Thymus (tissue), 11 donors: ENCODE measurements around the gene LEUTX. TPM values are rescaled to one million over a fixed set of nuclear protein-coding genes. Genes with fewer than 3 reads are reported as not detected.

Experiments used
- DNase-seq, 9 donors: peaks; one replicate each; pipeline ENCODE4 v3.0.0-alpha.2; 2013; ENCODE audit warnings: low spot score in 9 of 9, low read depth in 6 of 9, missing footprints in 1 of 9
- H3K27ac ChIP-seq, 2 donors: one replicate each; pipeline ENCODE4 v1.5.1; 2013; ENCODE audit warnings: control low read depth in 1 of 2, low read depth in 1 of 2, low read length in 1 of 2, mild to moderate bottlenecking in 1 of 2, moderate library complexity in 1 of 2
- H3K27me3 ChIP-seq, 2 donors: one replicate each; pipeline ENCODE4 v1.5.1; 2013; ENCODE audit warnings: low read length in 1 of 2; ENCODE audit not compliant: control insufficient read depth in 2 of 2, insufficient read depth in 1 of 2
- H3K36me3 ChIP-seq, 2 donors: one replicate each; pipeline ENCODE4 v1.5.1; 2013; ENCODE audit warnings: low read length in 1 of 2, mild to moderate bottlenecking in 1 of 2, moderate library complexity in 1 of 2; ENCODE audit not compliant: control insufficient read depth in 2 of 2, insufficient read depth in 2 of 2
- H3K4me1 ChIP-seq, 2 donors: one replicate each; pipeline ENCODE4 v1.5.1; 2013; ENCODE audit warnings: low read length in 2 of 2; ENCODE audit not compliant: control insufficient read depth in 2 of 2, insufficient read depth in 2 of 2
- H3K4me3 ChIP-seq, 2 donors: one replicate each; pipeline ENCODE4 v1.5.1; 2013; ENCODE audit warnings: low read length in 2 of 2, control low read depth in 1 of 2, mild to moderate bottlenecking in 1 of 2
- H3K9me3 ChIP-seq, 2 donors: one replicate each; pipeline ENCODE4 v1.5.1; 2013; ENCODE audit warnings: low read length in 1 of 2, mild to moderate bottlenecking in 1 of 2; ENCODE audit not compliant: control insufficient read depth in 2 of 2, insufficient read depth in 1 of 2
- WGBS: extraction: QIAGEN DNeasy Blood & Tissue Kit; methylation state at CpG from one replicate; pipeline ENCODE4 v1.1.7; 2013; 5-methylcytosine and 5-hydroxymethylcytosine counted together
- polyA plus RNA-seq: library from polyadenylated mRNA; stranded (reverse); fragments of 200-250 nt; gene quantifications from one replicate; pipeline ENCODE4 v1.2.3, GENCODE V29; 2013
- total RNA-seq: library from RNA; stranded (reverse); fragments of 120-200 nt; gene quantifications from one replicate; pipeline ENCODE4 v1.2.4, GENCODE V29; 2013
- donor health status: healthy.

The LEUTX gene
- total and polyA plus RNA-seq, 2 donors, result 0.09 to 0.46 TPM

GRCh38 chr19:39740395-39740794, 38.3 kb upstream of the LEUTX start:
- no peak for DNase-seq
- no peaks in the 10 kb centered on the region for H3K36me3 ChIP-seq
- H3K27me3 ChIP-seq, result peaks cover 0 to 2% of the 10 kb centered on the region in 2 donors
- H3K27ac ChIP-seq, result no peak overlapping the region
- no peak overlapping the region for H3K4me3 ChIP-seq
- H3K4me1 ChIP-seq, result no peaks in the 10 kb centered on the region
- no peaks in the 10 kb centered on the region for H3K9me3 ChIP-seq
- 99% methylated on average over 1 of the region's 1 CpG for WGBS

DNA sequence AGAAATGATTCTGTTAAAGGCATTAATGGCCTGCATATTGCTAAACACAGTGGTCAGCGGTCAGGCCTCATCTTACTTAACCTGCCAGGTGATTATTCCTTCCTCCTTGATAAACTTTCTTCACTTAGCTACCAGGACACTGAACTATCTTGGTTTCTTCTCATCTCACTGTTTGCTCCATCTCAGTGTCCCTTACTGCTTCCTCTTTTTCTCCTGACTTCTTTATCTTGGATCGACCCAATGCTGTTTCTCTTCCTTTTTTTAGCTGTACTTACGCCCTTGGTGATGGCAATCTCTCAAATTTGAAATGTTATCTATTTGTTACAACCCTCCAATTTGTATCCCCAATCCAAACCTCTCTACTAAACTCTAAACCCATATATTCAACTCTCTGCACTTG, 33.0 kb upstream of the LEUTX start:
- Histone ChIP-seq H3K27me3 (no peaks in the 10 kb centered on the region), H3K36me3 (no peaks in the 10 kb centered on the region), H3K4me1 (no peaks in the 10 kb centered on the region), H3K4me3 (no peak overlapping the region), H3K9me3 (no peaks in the 10 kb centered on the region), H3K27ac (no peak overlapping the region)
- 29% methylated on average over 3 of the region's 3 CpGs for WGBS
- DNase-seq, result no peak

- H3K27me3 ChIP-seq, result no peaks in the 10 kb centered on the region
- H3K36me3 ChIP-seq, result no peaks in the 10 kb centered on the region
- H3K27ac ChIP-seq, result no peak overlapping the region
- DNase-seq, result no peak
- no peaks in the 10 kb centered on the region for H3K9me3 ChIP-seq
- WGBS, result 87% methylated on average over 4 of the region's 4 CpGs
- no peaks in the 10 kb centered on the region for H3K4me1 ChIP-seq
- no peak overlapping the region for H3K4me3 ChIP-seq
Observed at GRCh38 chr19:39746836-39747529, 31.7 kb upstream of the LEUTX start.

- Histone ChIP-seq H3K4me1 (no peaks in the 10 kb centered on the region), H3K4me3 (no peak overlapping the region), H3K9me3 (no peaks in the 10 kb centered on the region), H3K27ac (no peak overlapping the region), H3K36me3 (no peaks in the 10 kb centered on the region), H3K27me3 (no peaks in the 10 kb centered on the region)
- no peak for DNase-seq
- 84% methylated on average over 5 of the region's 5 CpGs for WGBS
Observed at GRCh38 chr19:39749981-39750380, 28.7 kb upstream of the LEUTX start.

DNA sequence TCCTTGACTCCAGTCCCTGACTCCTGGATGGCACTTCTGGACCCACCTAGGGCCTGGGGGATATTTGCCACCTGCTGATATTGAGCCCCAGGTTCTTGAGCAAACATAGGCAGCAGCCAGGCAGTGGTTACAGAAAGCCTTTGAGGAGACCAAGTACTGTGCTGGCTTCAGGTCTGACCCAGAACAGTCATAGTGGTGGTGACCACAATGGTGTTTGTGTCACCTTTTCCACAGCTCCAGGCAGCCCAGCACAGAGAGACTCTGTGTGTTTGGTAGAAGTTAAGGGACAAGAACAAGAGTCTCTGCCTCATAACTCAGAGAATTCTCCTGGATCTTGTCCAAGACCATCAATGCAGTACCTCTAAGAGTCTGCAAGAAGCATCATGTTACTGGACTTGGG, 26.3 kb upstream of the LEUTX start:
- no peaks in the 10 kb centered on the region for H3K36me3 ChIP-seq
- no peaks in the 10 kb centered on the region for H3K4me1 ChIP-seq
- H3K9me3 ChIP-seq, result no peaks in the 10 kb centered on the region
- H3K27me3 ChIP-seq, result peaks cover 2% of the 10 kb centered on the region in 2 donors
- no peak for DNase-seq
- no peak overlapping the region for H3K4me3 ChIP-seq
- H3K27ac ChIP-seq, result no peak overlapping the region

DNA sequence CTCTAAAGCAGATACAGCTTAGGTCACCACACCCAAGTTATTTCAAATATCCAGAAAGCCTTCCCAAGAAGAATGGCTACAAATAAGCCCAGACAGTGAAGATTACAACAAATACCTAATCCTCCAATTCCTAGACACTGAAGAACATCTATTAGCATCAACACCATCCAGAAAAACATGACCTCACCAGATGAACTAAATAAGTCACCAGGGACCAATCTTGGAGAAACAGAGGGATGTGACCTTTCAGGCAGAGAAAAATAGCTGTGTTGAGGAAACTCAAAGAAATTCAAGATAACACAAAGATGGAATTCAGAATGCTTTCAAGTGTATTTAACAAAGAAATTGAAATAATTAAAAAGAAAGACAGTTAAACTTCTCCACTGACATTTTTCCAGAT, 25.9 kb upstream of the LEUTX start:
- peaks cover 2% of the 10 kb centered on the region in 2 donors for H3K27me3 ChIP-seq
- H3K4me3 ChIP-seq, result no peak overlapping the region
- no peaks in the 10 kb centered on the region for H3K9me3 ChIP-seq
- no peaks in the 10 kb centered on the region for H3K36me3 ChIP-seq
- H3K4me1 ChIP-seq, result no peaks in the 10 kb centered on the region
- no peak for DNase-seq
- no peak overlapping the region for H3K27ac ChIP-seq

GRCh38 chr19:39754544-39754943, 24.1 kb upstream of the LEUTX start:
- H3K27me3 ChIP-seq, result peaks cover 2% of the 10 kb centered on the region in 2 donors
- no peak overlapping the region for H3K27ac ChIP-seq
- no peaks in the 10 kb centered on the region for H3K36me3 ChIP-seq
- no peak for DNase-seq
- WGBS, result 82% methylated on average over 2 of the region's 2 CpGs
- H3K4me1 ChIP-seq, result no peaks in the 10 kb centered on the region
- no peak overlapping the region for H3K4me3 ChIP-seq
- no peaks in the 10 kb centered on the region for H3K9me3 ChIP-seq

DNA sequence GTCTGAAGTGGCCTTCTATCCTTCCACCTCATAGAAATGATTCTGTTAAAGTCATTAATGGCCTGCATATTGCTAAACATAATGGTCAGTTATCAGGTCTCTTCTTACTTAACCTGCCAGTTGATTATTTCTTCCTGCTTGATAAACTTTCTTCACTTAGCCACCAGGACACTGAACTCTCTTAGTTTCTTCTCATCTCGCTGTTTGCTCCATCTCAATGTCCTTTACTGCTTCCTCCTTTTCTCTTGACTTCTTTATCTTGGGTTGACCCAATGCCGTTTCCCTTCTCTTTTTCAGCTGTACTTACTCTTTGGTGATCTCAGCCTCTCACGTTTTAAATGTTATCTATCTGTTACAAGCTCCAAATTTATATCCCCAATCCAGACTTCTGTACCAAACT, 23.7 kb upstream of the LEUTX start:
- Histone ChIP-seq H3K27me3 (peaks cover 2% of the 10 kb centered on the region in 2 donors), H3K36me3 (no peaks in the 10 kb centered on the region)
- DNase-seq, result no peak

DNA sequence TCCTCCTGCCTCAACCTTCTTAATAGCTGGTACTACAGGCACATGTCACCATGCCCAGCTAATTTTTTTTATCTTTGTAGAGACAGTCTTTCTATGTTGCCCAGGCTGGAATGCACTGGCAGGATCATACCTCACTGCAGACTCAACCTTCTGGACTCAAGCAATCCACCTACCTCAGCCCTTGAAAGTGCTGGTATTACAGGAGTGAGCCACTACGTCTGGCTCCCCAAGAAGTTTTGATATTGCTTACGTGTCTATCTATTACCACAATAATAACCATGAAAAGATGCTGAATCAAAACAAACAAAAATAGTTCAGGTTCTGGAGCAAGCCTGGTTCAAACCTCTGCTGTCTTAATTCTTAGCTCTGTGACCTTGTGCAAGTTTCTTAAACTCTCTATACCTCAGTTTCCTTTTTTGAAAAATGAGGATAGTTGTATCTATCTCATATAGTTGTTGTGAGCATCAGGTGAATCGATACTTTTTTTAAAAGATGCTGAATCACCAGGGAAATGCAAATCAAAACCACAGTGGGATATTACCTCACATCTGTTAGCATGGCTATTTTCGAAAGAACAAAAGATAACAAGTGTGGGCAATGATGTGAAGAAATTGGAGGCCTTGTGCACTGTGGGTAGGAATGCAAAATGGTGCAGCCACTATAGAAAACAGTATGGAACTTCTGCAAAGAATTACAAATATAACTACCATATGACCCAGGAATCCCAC, 19.0 kb upstream of the LEUTX start:
- Histone ChIP-seq H3K27me3 (peaks cover 2% of the 10 kb centered on the region in 2 donors), H3K27ac (no peak overlapping the region), H3K4me3 (no peak overlapping the region), H3K9me3 (no peaks in the 10 kb centered on the region), H3K4me1 (no peaks in the 10 kb centered on the region), H3K36me3 (no peaks in the 10 kb centered on the region)
- no peak for DNase-seq
- 49% methylated on average over 4 of the region's 4 CpGs for WGBS

More for the DNA sequence above, 23.7 kb upstream of the LEUTX start:
- no peak overlapping the region for H3K4me3 ChIP-seq
- WGBS, result 51% methylated on average over 3 of the region's 3 CpGs
- H3K27ac ChIP-seq, result no peak overlapping the region
- no peaks in the 10 kb centered on the region for H3K9me3 ChIP-seq
- H3K4me1 ChIP-seq, result no peaks in the 10 kb centered on the region
